Endodermal cell (in vitro differentiated cells): Measurements from ENCODE around the gene IZUMO4. TPM values are rescaled to one million over a fixed set of nuclear protein-coding genes. Genes with fewer than 3 reads are reported as not detected.

Experiments
- DNase-seq: peaks from one replicate; pipeline ENCODE4 v3.0.0-alpha.2; 2017
- H3K27ac ChIP-seq: 2 replicates; pipeline ENCODE4 v1.5.1; 2013; ENCODE audit warnings: mild to moderate bottlenecking, low read depth, low read length, moderate library complexity
- H3K27me3 ChIP-seq: 2 replicates; pipeline ENCODE4 v1.6.1; 2013; ENCODE audit warnings: mild to moderate bottlenecking, low read length, moderate library complexity; ENCODE audit not compliant: insufficient read depth, control insufficient read depth, poor library complexity, severe bottlenecking
- H3K36me3 ChIP-seq: 2 replicates; pipeline ENCODE4 v1.7.0; 2013; ENCODE audit warnings: mild to moderate bottlenecking, low read length, moderate library complexity; ENCODE audit not compliant: control insufficient read depth, insufficient read depth
- H3K4me1 ChIP-seq: one replicate; pipeline ENCODE4 v1.7.0; 2013; ENCODE audit warnings: low read length; ENCODE audit not compliant: control insufficient read depth, insufficient read depth
- H3K4me3 ChIP-seq: 2 replicates; pipeline ENCODE4 v1.5.1; 2013; ENCODE audit warnings: mild to moderate bottlenecking, low read length, moderate library complexity
- H3K9ac ChIP-seq: 2 replicates; pipeline ENCODE4 v1.6.1; 2013; ENCODE audit warnings: mild to moderate bottlenecking, low read length, moderate library complexity; ENCODE audit not compliant: poor library complexity, severe bottlenecking; ENCODE audit errors: extremely low read depth
- H3K9me3 ChIP-seq: 2 replicates; pipeline ENCODE4 v1.6.1; 2013; ENCODE audit warnings: mild to moderate bottlenecking, low read length, moderate library complexity; ENCODE audit not compliant: control insufficient read depth
- H3K27ac Mint-ChIP-seq: 2 replicates; pipeline ENCODE4 v1.8.0; 2020; ENCODE audit warnings: mixed read lengths
- H3K27me3 Mint-ChIP-seq: 2 replicates; pipeline ENCODE4 v1.8.0; 2021; ENCODE audit warnings: mild to moderate bottlenecking, mixed read lengths; ENCODE audit not compliant: insufficient read depth
- H3K36me3 Mint-ChIP-seq: 2 replicates; pipeline ENCODE4 v1.8.0; 2020; ENCODE audit warnings: low read depth, mixed read lengths
- H3K4me1 Mint-ChIP-seq: 2 replicates; pipeline ENCODE4 v1.8.0; 2020; ENCODE audit warnings: mixed read lengths
- H3K4me3 Mint-ChIP-seq: 2 replicates; pipeline ENCODE4 v1.8.0; 2020; ENCODE audit warnings: mild to moderate bottlenecking, moderate library complexity, mixed read lengths
- H3K9me3 Mint-ChIP-seq: 2 replicates; pipeline ENCODE4 v1.8.0; 2020; ENCODE audit warnings: mild to moderate bottlenecking, mixed read lengths
- CTCF ChIP-seq: fragments of 200-600 bp; sonication (generic); conservative IDR thresholded peaks from 2 replicates; pipeline ENCODE4 v1.5.0; 2021; ENCODE audit warnings: antibody characterized with exemption, mild to moderate bottlenecking
- WGBS, 2 experiments: methylation state at CpG; one replicate each; pipeline versions ENCODE4 v1.1.5 to v1.1.7; 2013; ENCODE audit warnings: missing lambda C conversion rate in 2 of 2, mixed read lengths in 1 of 2; ENCODE audit not compliant: insufficient coverage in 1 of 2, insufficient read length in 1 of 2; 5-methylcytosine and 5-hydroxymethylcytosine counted together
- total RNA-seq, 2 donors: library from RNA; stranded (reverse); fragmentation: NEBNext Ultra II Directional in 1 of 2; extraction: Animal tissue kit (Norgen Biotek cat#: 25700) in 1 of 2; gene quantifications; 2 replicates in 1 of 2; 3 replicates in 1 of 2; pipeline ENCODE4 v1.2.1, GENCODE V29; 2021

IZUMO4 gene
- total RNA-seq, 2 donors from 2014 or later: 4.3 to 5.4 TPM

- H3K9me3 Mint-ChIP-seq: no peaks in the 10 kb centered on the region
- peaks cover 9% of the 10 kb centered on the region for H3K36me3 Mint-ChIP-seq
- peak within 1 kb of the TSS; percentile 84 for H3K4me3 Mint-ChIP-seq
- H3K4me3 ChIP-seq: peak within 1 kb of the TSS; percentile 88
- H3K27ac ChIP-seq: peak within 1 kb of the TSS; percentile 89
- WGBS, 2 experiments: 1% methylated on average over 40 to 56 of the region's 56 CpGs
- no peaks in the 10 kb centered on the region for H3K27me3 ChIP-seq
- no peak for DNase-seq
- peaks cover 4% of the 10 kb centered on the region for H3K4me1 ChIP-seq
- peak within 1 kb of the TSS; percentile 88 for H3K27ac Mint-ChIP-seq
- H3K4me1 Mint-ChIP-seq: peaks cover 2% of the 10 kb centered on the region
- H3K9me3 ChIP-seq: no peaks in the 10 kb centered on the region
- TF ChIP-seq CTCF: peak; percentile 69
- peaks cover 13% of the 10 kb centered on the region for H3K36me3 ChIP-seq
- H3K9ac ChIP-seq: peak within 1 kb of the TSS; percentile 66
- H3K27me3 Mint-ChIP-seq: no peaks in the 10 kb centered on the region
Observed at GRCh38 chr19:2096034-2096479, 658 bp upstream of the IZUMO4 start, which contains the start of gene MOB3A. Gene MOB3A, minus strand, starts transcription at chr19:2096326. Its CDS starts 17,766 bp downstream, at chr19:2078560.

DNA sequence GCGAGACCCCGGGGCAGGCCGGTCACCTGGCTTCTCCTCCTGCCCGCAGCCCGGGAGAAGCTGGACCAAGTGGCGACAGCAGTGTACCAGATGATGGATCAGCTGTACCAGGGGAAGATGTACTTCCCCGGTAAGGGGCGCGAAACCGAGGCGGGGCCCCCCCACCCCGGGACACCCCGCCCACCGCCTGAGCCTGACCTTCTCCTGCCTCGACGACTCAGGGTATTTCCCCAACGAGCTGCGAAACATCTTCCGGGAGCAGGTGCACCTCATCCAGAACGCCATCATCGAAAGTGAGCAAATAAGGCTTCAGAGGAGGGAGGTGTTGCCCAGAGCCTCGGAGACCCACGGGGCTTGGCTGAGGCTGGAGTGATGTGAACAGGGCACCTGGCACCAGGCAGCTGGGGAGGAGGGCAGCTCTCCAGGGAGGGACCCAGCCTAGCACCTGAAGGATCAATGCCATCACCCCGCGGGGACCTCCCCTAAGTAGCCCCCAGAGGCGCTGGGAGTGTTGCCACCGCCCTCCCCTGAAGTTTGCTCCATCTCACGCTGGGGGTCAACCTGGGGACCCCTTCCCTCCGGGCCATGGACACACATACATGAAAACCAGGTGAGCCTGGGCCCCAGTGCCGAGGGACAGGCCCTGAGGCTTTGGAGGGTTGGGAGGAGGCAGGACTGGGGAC lies 629 bp downstream of the IZUMO4 start:
- Histone ChIP-seq H3K9me3 (no peaks in the 10 kb centered on the region), H3K4me1 (peaks cover 4% of the 10 kb centered on the region), H3K9ac (no peak overlapping the region), H3K36me3 (peaks cover 26% of the 10 kb centered on the region), H3K4me3 (peak overlapping the region; percentile 69), H3K27ac (peak overlapping the region; percentile 16), H3K27me3 (no peaks in the 10 kb centered on the region)
- H3K4me3 Mint-ChIP-seq: peak overlapping the region; percentile 51
- TF ChIP-seq CTCF: no peak
- no peaks in the 10 kb centered on the region for H3K27me3 Mint-ChIP-seq
- peaks cover 20% of the 10 kb centered on the region for H3K36me3 Mint-ChIP-seq
- no peak for DNase-seq
- 45 to 49% methylated on average over 23 to 30 of the region's 30 CpGs for WGBS, 2 experiments
- peak overlapping the region; percentile 84 for H3K27ac Mint-ChIP-seq
- peaks cover 2% of the 10 kb centered on the region for H3K4me1 Mint-ChIP-seq
- no peaks in the 10 kb centered on the region for H3K9me3 Mint-ChIP-seq

DNA sequence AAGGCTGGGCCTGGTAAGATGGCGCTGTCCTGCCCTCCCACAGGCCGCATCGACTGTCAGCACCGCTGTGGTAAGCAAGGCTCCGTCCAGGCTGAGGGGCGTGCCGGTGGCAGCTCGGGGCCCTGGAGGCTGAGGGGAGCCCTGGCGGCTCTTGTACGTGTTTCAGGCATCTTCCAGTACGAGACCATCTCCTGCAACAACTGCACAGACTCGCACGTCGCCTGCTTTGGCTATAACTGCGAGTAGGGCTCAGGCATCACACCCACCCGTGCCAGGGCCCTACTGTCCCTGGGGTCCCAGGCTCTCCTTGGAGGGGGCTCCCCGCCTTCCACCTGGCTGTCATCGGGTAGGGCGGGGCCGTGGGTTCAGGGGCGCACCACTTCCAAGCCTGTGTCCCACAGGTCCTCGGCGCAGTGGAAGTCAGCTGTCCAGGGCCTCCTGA lies 1.2 kb downstream of the IZUMO4 start:
- Mint-ChIP-seq H3K4me3 (no peak overlapping the region), H3K9me3 (no peaks in the 10 kb centered on the region), H3K36me3 (peaks cover 23% of the 10 kb centered on the region), H3K27ac (no peak overlapping the region), H3K4me1 (peaks cover 2% of the 10 kb centered on the region), H3K27me3 (no peaks in the 10 kb centered on the region)
- peaks cover 4% of the 10 kb centered on the region for H3K4me1 ChIP-seq
- no peak for DNase-seq
- H3K9me3 ChIP-seq: no peaks in the 10 kb centered on the region
- WGBS, 2 experiments: 94% methylated on average over 16 to 23 of the region's 23 CpGs
- no peak for TF ChIP-seq CTCF
- H3K27me3 ChIP-seq: no peaks in the 10 kb centered on the region
- H3K4me3 ChIP-seq: no peak overlapping the region
- H3K36me3 ChIP-seq: peaks cover 29% of the 10 kb centered on the region
- H3K27ac ChIP-seq: no peak overlapping the region
- H3K9ac ChIP-seq: no peak overlapping the region
